Upper lobe of right lung (tissue), 1 donor: ENCODE measurements around the gene DNAJC13. TPM values are rescaled to one million over a fixed set of nuclear protein-coding genes. Genes with fewer than 3 reads are reported as not detected.

Experiments used
- ATAC-seq: fragments of 200-7000 bp; cut with Tn5 transposase; one replicate; pipeline ENCODE4 v1.9.1; 2020; ENCODE audit warnings: mild to moderate bottlenecking, moderate library complexity
- DNase-seq: peaks from one replicate; pipeline ENCODE4 v3.0.0-alpha.2; 2020
- H3K27ac ChIP-seq: fragments of 200-600 bp; one replicate; pipeline ENCODE4 v1.8.0; 2022
- H3K27me3 ChIP-seq: fragments of 200-600 bp; one replicate; pipeline ENCODE4 v1.8.0; 2022; ENCODE audit warnings: mild to moderate bottlenecking
- H3K36me3 ChIP-seq: fragments of 200-600 bp; one replicate; pipeline ENCODE4 v1.8.0; 2022
- H3K4me1 ChIP-seq: fragments of 200-600 bp; one replicate; pipeline ENCODE4 v1.8.0; 2022
- H3K4me3 ChIP-seq: fragments of 200-600 bp; one replicate; pipeline ENCODE4 v1.8.0; 2022; ENCODE audit warnings: mild to moderate bottlenecking
- H3K9me3 ChIP-seq: fragments of 200-600 bp; one replicate; pipeline ENCODE4 v1.8.0; 2022
- CTCF ChIP-seq: fragments of 200-600 bp; IDR thresholded peaks from one replicate; pipeline ENCODE4 v1.8.0; 2022; ENCODE audit warnings: antibody characterized with exemption
- intact Hi-C: fragments of 100-400 bp; cut with DNase I; formaldehyde crosslinking; loops from one replicate; pipeline ENCODE4 v1.11.0; 2022
- total RNA-seq: library from RNA; stranded (reverse); fragmentation: NEBNext Ultra II Directional; extraction: Animal tissue kit (Norgen Biotek cat#: 25700); gene quantifications from one replicate; pipeline ENCODE4 v1.2.1, GENCODE V29; 2021
- donor health status: DM: no; HTN: yes; CAD: no; lungs with severe emphysema.

DNAJC13 gene
- total RNA-seq, 1 donor from 2014 or later, result 44.8 TPM

- ATAC-seq (no peak), DNase-seq (no peak)
- intact Hi-C loops, result no loop called here
- H3K27ac ChIP-seq, result no peak overlapping the region
- no peaks in the 10 kb centered on the region for H3K27me3 ChIP-seq
- H3K36me3 ChIP-seq, result no peaks in the 10 kb centered on the region
- H3K4me3 ChIP-seq, result no peak overlapping the region
- no peak for TF ChIP-seq CTCF
- H3K9me3 ChIP-seq, result no peaks in the 10 kb centered on the region
- H3K4me1 ChIP-seq, result peaks cover 15% of the 10 kb centered on the region
Measured at GRCh38 chr3:132414841-132415240, 2.5 kb upstream of the DNAJC13 start.

- H3K36me3 ChIP-seq, result no peaks in the 10 kb centered on the region
- no peaks in the 10 kb centered on the region for H3K9me3 ChIP-seq
- DNase-seq (no peak), ATAC-seq (no peak)
- peaks cover 23% of the 10 kb centered on the region for H3K4me1 ChIP-seq
- TF ChIP-seq CTCF, result no peak
- intact Hi-C loops, result no loop called here
- H3K27me3 ChIP-seq, result no peaks in the 10 kb centered on the region
- H3K27ac ChIP-seq, result no peak overlapping the region
- no peak overlapping the region for H3K4me3 ChIP-seq
Measured at GRCh38 chr3:132416161-132416560, 1.1 kb upstream of the DNAJC13 start.

DNA sequence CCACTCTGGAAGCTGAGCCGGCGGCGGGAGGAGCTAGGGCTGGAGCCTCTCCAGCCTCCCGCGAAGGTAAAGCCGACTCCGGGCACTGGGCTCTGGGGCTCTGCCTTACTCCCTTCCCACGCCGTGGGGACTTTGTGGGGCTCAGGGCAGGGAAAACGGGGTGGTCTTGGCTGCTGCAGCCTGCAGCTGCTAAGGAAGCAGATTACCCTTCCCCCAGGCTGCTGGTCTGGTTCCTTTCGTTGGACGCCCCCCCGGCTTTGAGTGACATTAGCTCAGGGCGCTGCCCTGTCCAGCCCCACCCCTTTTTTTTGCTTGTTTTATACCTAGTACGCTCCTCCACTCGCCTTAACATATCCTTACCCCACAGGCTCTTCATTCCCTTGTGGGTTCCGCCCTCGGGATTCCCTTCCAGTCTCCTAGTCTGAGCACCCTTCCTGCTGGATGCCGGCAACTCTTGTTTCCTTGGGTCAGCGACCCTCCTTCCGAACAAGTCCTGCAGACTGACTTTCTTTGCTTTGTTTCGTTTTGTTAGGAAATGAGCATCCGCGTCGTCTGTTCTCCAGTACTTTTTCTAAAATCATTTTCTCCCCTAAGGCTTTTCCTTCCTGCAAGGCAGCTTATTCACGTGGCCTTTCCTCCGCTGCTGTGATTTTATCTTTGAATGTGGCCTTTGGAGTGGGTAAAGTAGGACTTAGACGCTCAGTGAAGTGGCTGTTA is 551 bp downstream of the DNAJC13 start:
- Histone ChIP-seq H3K27ac (peak overlapping the region; percentile 93), H3K4me3 (peak overlapping the region; percentile 96), H3K27me3 (no peaks in the 10 kb centered on the region), H3K9me3 (no peaks in the 10 kb centered on the region), H3K4me1 (peaks cover 26% of the 10 kb centered on the region), H3K36me3 (no peaks in the 10 kb centered on the region)
- peak; percentile 81 for DNase-seq
- peak; percentile 68 for ATAC-seq
- no peak for TF ChIP-seq CTCF
- intact Hi-C loops, result no loop called here

DNA sequence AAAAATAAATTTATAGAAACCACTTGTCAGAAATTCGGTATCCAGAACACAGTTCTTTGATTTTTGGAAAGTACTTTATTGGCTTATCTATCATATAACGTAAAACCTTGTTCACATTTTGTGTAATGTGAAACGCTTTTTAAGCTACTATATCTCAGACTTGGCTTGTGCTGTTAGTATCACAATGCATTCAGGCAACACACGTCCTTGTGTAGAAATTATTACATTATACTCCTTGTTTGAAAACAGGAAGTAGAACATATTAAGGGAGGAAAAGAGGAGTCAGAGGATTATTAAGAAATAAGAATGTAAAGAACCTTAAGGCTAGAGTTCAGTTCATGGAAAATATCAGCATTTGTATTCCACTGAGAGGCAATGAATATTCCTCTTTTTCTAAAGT is 1.6 kb downstream of the DNAJC13 start:
- H3K9me3 ChIP-seq, result no peaks in the 10 kb centered on the region
- no peaks in the 10 kb centered on the region for H3K36me3 ChIP-seq
- intact Hi-C loops, result no loop called here
- peak overlapping the region; percentile 96 for H3K4me3 ChIP-seq
- peaks cover 26% of the 10 kb centered on the region for H3K4me1 ChIP-seq
- no peak for ATAC-seq
- H3K27me3 ChIP-seq, result no peaks in the 10 kb centered on the region
- peak overlapping the region; percentile 93 for H3K27ac ChIP-seq
- TF ChIP-seq CTCF, result no peak
- DNase-seq, result no peak

- ATAC-seq, result no peak
- H3K27me3 ChIP-seq, result no peaks in the 10 kb centered on the region
- no peak for TF ChIP-seq CTCF
- no peak overlapping the region for H3K27ac ChIP-seq
- no peaks in the 10 kb centered on the region for H3K9me3 ChIP-seq
- peaks cover 23% of the 10 kb centered on the region for H3K4me1 ChIP-seq
- no peak overlapping the region for H3K4me3 ChIP-seq
- intact Hi-C loops, result no loop called here
- H3K36me3 ChIP-seq, result no peaks in the 10 kb centered on the region
- DNase-seq, result no peak
Measured at GRCh38 chr3:132421832-132422231, 4.5 kb downstream of the DNAJC13 start.

- Histone ChIP-seq H3K9me3 (no peaks in the 10 kb centered on the region), H3K27me3 (no peaks in the 10 kb centered on the region), H3K4me1 (peaks cover 23% of the 10 kb centered on the region), H3K27ac (no peak overlapping the region), H3K36me3 (no peaks in the 10 kb centered on the region), H3K4me3 (no peak overlapping the region)
- DNase-seq (no peak), ATAC-seq (no peak)
- intact Hi-C loops, result no loop called here
- TF ChIP-seq CTCF, result no peak
Measured at GRCh38 chr3:132422531-132422930, 5.2 kb downstream of the DNAJC13 start.
